MM.1S (cell line): ENCODE data around the gene NRAP.
"Not testable (repeated sequence)": the region's sequence is repeated elsewhere in the genome, so short reads cannot be mapped to it uniquely, and the experiment has no call there.

ENCODE experiments used
- DNase-seq: peaks from one replicate; pipeline ENCODE4 v3.0.0-alpha.2; 2015
- H2AFZ ChIP-seq: fragments of 300-600 bp; sonication (generic); 2 replicates; pipeline ENCODE4 v1.6.0; 2016; ENCODE audit warnings: antibody characterized with exemption, low read length
- H3F3A ChIP-seq: fragments of 300-600 bp; sonication (generic); 2 replicates; pipeline ENCODE4 v1.6.1; 2016; ENCODE audit warnings: mild to moderate bottlenecking, antibody characterized with exemption, low read length, moderate library complexity, mixed read lengths; ENCODE audit not compliant: insufficient read depth
- H3K27ac ChIP-seq: fragments of 300-600 bp; sonication (generic); 2 replicates; pipeline ENCODE4 v1.5.1; 2016; ENCODE audit warnings: mild to moderate bottlenecking, low read length
- H3K27me3 ChIP-seq: fragments of 300-600 bp; sonication (generic); replicated peaks from 2 replicates; pipeline ENCODE4 v1.6.0; 2016; ENCODE audit warnings: low read length; ENCODE audit not compliant: insufficient read depth
- H3K36me3 ChIP-seq: fragments of 300-600 bp; sonication (generic); replicated peaks from 2 replicates; pipeline ENCODE4 v1.6.1; 2016; ENCODE audit warnings: mild to moderate bottlenecking, low read length, mixed read lengths; ENCODE audit not compliant: insufficient read depth
- H3K4me1 ChIP-seq: fragments of 300-600 bp; sonication (generic); 2 replicates; pipeline ENCODE4 v1.6.1; 2016; ENCODE audit warnings: low read length, mixed read lengths
- H3K4me2 ChIP-seq: fragments of 300-600 bp; sonication (generic); 2 replicates; pipeline ENCODE4 v1.6.0; 2016; ENCODE audit warnings: low read depth, low read length
- H3K4me3 ChIP-seq: fragments of 300-600 bp; sonication (generic); 2 replicates; pipeline ENCODE4 v1.5.1; 2016; ENCODE audit warnings: low read length, mixed read lengths
- H3K79me2 ChIP-seq: fragments of 300-600 bp; sonication (generic); 2 replicates; pipeline ENCODE4 v1.6.1; 2016; ENCODE audit warnings: mixed run types, low read length, mixed read lengths
- H3K9ac ChIP-seq: fragments of 300-600 bp; sonication (generic); 2 replicates; pipeline ENCODE4 v1.6.1; 2016; ENCODE audit warnings: low read length, mixed read lengths
- H3K9me2 ChIP-seq: fragments of 300-600 bp; sonication (generic); replicated peaks from 2 replicates; pipeline ENCODE4 v1.6.1; 2016; ENCODE audit warnings: mild to moderate bottlenecking, low read length, mixed read lengths; ENCODE audit not compliant: insufficient read depth
- H3K9me3 ChIP-seq: fragments of 300-600 bp; sonication (generic); replicated peaks from 2 replicates; pipeline ENCODE4 v1.6.1; 2016; ENCODE audit warnings: mild to moderate bottlenecking, low read length, mixed read lengths; ENCODE audit not compliant: insufficient read depth
- H4K20me1 ChIP-seq: fragments of 300-600 bp; sonication (generic); 2 replicates; pipeline ENCODE4 v1.6.1; 2016; ENCODE audit warnings: mild to moderate bottlenecking, low read length, moderate library complexity, mixed read lengths; ENCODE audit not compliant: insufficient read depth
- CTCF ChIP-seq: fragments of 300-600 bp; sonication (generic); IDR thresholded peaks from 2 replicates; pipeline ENCODE4 v1.5.1; 2016; ENCODE audit warnings: antibody characterized with exemption, low read length, mixed read lengths
- EZH2 ChIP-seq: fragments of 300-600 bp; sonication (generic); optimal IDR thresholded peaks from 2 replicates; pipeline ENCODE3; 2017; ENCODE audit warnings: low read depth, mild to moderate bottlenecking, antibody characterized with exemption, low read length, mixed read lengths
- EZH2phosphoT487 ChIP-seq: fragments of 300-600 bp; sonication (generic); IDR thresholded peaks from 2 replicates; pipeline ENCODE4 v1.6.1; 2018; ENCODE audit warnings: antibody characterized with exemption, low read length

The NRAP gene

DNA sequence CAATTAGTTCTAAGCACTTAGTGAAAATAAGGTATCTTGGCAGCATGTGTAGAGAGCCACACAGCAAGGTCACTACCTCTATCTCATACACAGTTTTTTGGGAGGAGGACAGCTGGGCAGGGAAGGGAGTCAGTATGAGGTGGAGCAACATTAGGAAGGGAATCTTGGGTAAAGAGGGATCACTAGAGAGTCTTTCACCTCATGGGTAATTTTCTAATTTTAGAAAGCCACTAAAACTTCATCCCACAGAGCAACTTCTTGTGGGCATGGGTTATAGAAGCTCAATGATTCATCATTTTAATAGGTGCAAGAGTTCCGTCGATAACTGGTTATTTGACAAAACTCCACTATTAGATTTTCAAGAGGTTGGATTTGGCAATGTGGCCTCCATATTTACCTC lies 2.5 kb downstream of the NRAP start:
- H3F3A ChIP-seq = no peaks in the 10 kb centered on the region
- TF ChIP-seq CTCF = no peak
- no peak for TF ChIP-seq EZH2
- TF ChIP-seq EZH2phosphoT487 = no peak
- H3K9ac ChIP-seq = no peak overlapping the region
- no peaks in the 10 kb centered on the region for H4K20me1 ChIP-seq
- no peaks in the 10 kb centered on the region for H3K9me2 ChIP-seq
- no peaks in the 10 kb centered on the region for H3K27me3 ChIP-seq
- H3K4me3 ChIP-seq = no peak overlapping the region
- no peaks in the 10 kb centered on the region for H3K79me2 ChIP-seq
- no peaks in the 10 kb centered on the region for H3K9me3 ChIP-seq
- no peak overlapping the region for H3K27ac ChIP-seq
- no peak overlapping the region for H2AFZ ChIP-seq
- H3K36me3 ChIP-seq = no peaks in the 10 kb centered on the region
- H3K4me1 ChIP-seq = no peaks in the 10 kb centered on the region
- DNase-seq = no peak
- no peak overlapping the region for H3K4me2 ChIP-seq

DNA sequence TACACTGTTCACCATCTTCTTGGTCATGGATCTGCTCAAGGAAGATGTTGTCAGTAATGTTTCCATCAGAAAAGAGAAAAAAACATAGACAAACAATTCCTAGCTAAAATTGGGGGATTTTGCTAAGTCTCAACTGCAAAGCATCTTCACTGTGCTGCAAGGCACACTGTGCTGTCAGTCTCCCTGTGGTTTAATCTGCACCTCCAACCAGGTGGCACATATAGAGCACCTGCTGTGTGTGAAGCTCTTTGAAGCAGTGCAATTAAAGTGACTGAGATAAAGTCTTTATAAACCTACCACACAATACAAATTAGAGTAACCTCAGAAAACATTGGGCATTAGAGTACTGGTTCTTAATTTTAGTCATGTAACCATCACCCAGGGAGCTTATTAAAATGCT lies 6.3 kb downstream of the NRAP start:
- no peak overlapping the region for H3K9ac ChIP-seq
- H3F3A ChIP-seq = no peaks in the 10 kb centered on the region
- H3K4me3 ChIP-seq = no peak overlapping the region
- H3K9me2 ChIP-seq = no peaks in the 10 kb centered on the region
- H3K27ac ChIP-seq = no peak overlapping the region
- H2AFZ ChIP-seq = no peak overlapping the region
- H3K79me2 ChIP-seq = no peaks in the 10 kb centered on the region
- H3K27me3 ChIP-seq = no peaks in the 10 kb centered on the region
- DNase-seq = no peak
- H4K20me1 ChIP-seq = no peaks in the 10 kb centered on the region
- no peak overlapping the region for H3K4me2 ChIP-seq
- TF ChIP-seq EZH2phosphoT487 (no peak), EZH2 (no peak), CTCF (no peak)
- no peaks in the 10 kb centered on the region for H3K36me3 ChIP-seq
- no peaks in the 10 kb centered on the region for H3K4me1 ChIP-seq
- no peaks in the 10 kb centered on the region for H3K9me3 ChIP-seq

DNA sequence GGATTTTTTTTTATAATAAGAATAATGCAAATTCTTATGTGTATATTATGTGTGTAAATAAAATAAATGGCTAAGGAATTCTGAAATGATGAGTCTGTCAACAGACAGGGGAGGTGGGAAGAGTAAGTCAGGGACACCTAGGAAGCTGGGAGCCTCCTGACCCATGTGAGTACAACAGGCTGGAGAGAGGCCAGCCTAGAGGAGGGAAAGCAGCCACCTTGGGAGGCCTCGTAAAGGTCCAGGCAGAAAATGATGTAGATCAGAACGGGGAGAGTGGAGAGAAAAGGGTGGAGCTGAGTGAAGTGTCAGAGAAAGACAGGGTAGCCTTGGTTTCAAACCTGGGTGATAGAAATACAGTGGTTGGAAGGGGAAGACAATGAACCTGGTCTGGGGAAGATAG lies 6.9 kb downstream of the NRAP start:
- no peak for TF ChIP-seq EZH2
- no peak for TF ChIP-seq EZH2phosphoT487
- TF ChIP-seq CTCF = no peak
- H3K4me2 ChIP-seq = no peak overlapping the region
- no peaks in the 10 kb centered on the region for H3K9me2 ChIP-seq
- H4K20me1 ChIP-seq = no peaks in the 10 kb centered on the region
- no peak overlapping the region for H3K4me3 ChIP-seq
- DNase-seq = no peak
- no peak overlapping the region for H2AFZ ChIP-seq
- no peaks in the 10 kb centered on the region for H3K9me3 ChIP-seq
- no peaks in the 10 kb centered on the region for H3K4me1 ChIP-seq
- H3K27me3 ChIP-seq = no peaks in the 10 kb centered on the region
- no peaks in the 10 kb centered on the region for H3K36me3 ChIP-seq
- H3K79me2 ChIP-seq = no peaks in the 10 kb centered on the region
- no peak overlapping the region for H3K27ac ChIP-seq
- no peaks in the 10 kb centered on the region for H3F3A ChIP-seq
- no peak overlapping the region for H3K9ac ChIP-seq

DNA sequence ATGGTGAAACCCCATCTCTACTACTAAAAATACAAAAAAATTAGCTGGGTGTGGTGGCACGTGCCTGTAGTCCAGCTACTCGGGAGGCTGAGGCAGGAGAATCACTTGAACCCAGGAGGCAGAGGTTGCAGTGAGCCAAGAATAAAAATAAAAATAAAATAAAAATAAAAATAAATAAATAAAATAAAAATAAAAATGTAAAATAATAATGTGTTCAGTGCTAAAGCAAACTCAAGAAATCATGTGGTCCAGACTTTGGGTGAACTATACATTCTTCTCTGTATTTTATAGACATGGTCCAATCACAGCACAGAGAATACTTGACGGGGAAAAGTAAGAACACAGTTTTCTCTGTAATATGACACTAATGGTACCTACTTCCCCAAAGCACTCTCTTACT lies 11.4 kb downstream of the NRAP start:
- not testable (repeated sequence) for DNase-seq, H3K36me3 ChIP-seq, H3K4me3 ChIP-seq, H3K79me2 ChIP-seq, H3K9me3 ChIP-seq, H4K20me1 ChIP-seq, H2AFZ ChIP-seq, H3K27ac ChIP-seq, H3K4me1 ChIP-seq, H3K27me3 ChIP-seq, H3K9ac ChIP-seq, H3K9me2 ChIP-seq, H3K4me2 ChIP-seq, H3F3A ChIP-seq
